Neural cell (in vitro differentiated cells): ENCODE data around the gene CEP89. TPM values are rescaled to one million over a fixed set of nuclear protein-coding genes. Genes with fewer than 3 reads are reported as not detected.

Source experiments
- H2AFZ ChIP-seq: fragments of 200-600, 300-800 bp; sonication (generic), shearing (Covaris generic); 2 replicates; pipeline ENCODE4 v1.6.0; 2014; ENCODE audit warnings: low read depth, mild to moderate bottlenecking, antibody characterized with exemption, low read length, moderate library complexity
- H3F3A ChIP-seq: fragments of 200-600 bp; shearing (Covaris generic); 2 replicates; pipeline ENCODE4 v1.6.1; 2016; ENCODE audit warnings: mild to moderate bottlenecking, moderate library complexity, mixed read lengths, antibody characterized with exemption, low read length; ENCODE audit not compliant: insufficient read depth, poor library complexity, severe bottlenecking
- H3K27ac ChIP-seq: fragments of 200-600, 300-800 bp; sonication (generic), shearing (Covaris generic); 2 replicates; pipeline ENCODE4 v1.5.1; 2014; ENCODE audit warnings: mild to moderate bottlenecking, low read length, moderate library complexity
- H3K27me3 ChIP-seq: fragments of 300-800, 200-600 bp; sonication (generic), shearing (Covaris generic); 2 replicates; pipeline ENCODE4 v1.6.0; 2014; ENCODE audit warnings: mild to moderate bottlenecking, low read depth, low read length, moderate library complexity; ENCODE audit not compliant: insufficient read depth
- H3K36me3 ChIP-seq: fragments of 300-800, 200-600 bp; sonication (generic), shearing (Covaris generic); 2 replicates; pipeline ENCODE4 v1.5.1; 2014; ENCODE audit warnings: mild to moderate bottlenecking, antibody characterized with exemption, low read length, moderate library complexity; ENCODE audit not compliant: insufficient read depth
- H3K4me2 ChIP-seq: fragments of 300-800, 200-600 bp; sonication (generic), shearing (Covaris generic); 2 replicates; pipeline ENCODE4 v1.6.0; 2014; ENCODE audit warnings: mild to moderate bottlenecking, low read length
- H3K4me3 ChIP-seq: fragments of 300-800, 200-600 bp; sonication (generic), shearing (Covaris generic); 2 replicates; pipeline ENCODE4 v1.5.1; 2014; ENCODE audit warnings: mild to moderate bottlenecking, low read length, moderate library complexity
- H3K79me2 ChIP-seq: fragments of 200-600 bp; shearing (Covaris generic); replicated peaks from 2 replicates; pipeline ENCODE4 v1.6.0; 2014; ENCODE audit warnings: mild to moderate bottlenecking, low read length, moderate library complexity; ENCODE audit not compliant: insufficient read depth
- H3K9ac ChIP-seq: fragments of 300-800, 200-600 bp; sonication (generic), shearing (Covaris generic); 2 replicates; pipeline ENCODE4 v1.6.1; 2016; ENCODE audit warnings: mild to moderate bottlenecking, low read length, mixed read lengths
- H3K9me2 ChIP-seq: fragments of 200-600 bp; shearing (Covaris generic); 2 replicates; pipeline ENCODE4 v1.6.1; 2016; ENCODE audit warnings: mild to moderate bottlenecking, low read length, mixed read lengths; ENCODE audit not compliant: insufficient read depth
- H3K9me3 ChIP-seq: fragments of 200-600, 300-800 bp; sonication (generic), shearing (Covaris generic); 2 replicates; pipeline ENCODE4 v1.6.1; 2016; ENCODE audit warnings: mild to moderate bottlenecking, mixed run types, low read length, moderate library complexity, mixed read lengths
- H4K20me1 ChIP-seq: fragments of 200-600 bp; shearing (Covaris generic); 2 replicates; pipeline ENCODE4 v1.6.1; 2016; ENCODE audit warnings: mild to moderate bottlenecking, mixed run types; ENCODE audit not compliant: insufficient read depth
- EP300 ChIP-seq: fragments of 450-650 bp; conservative IDR thresholded peaks from 2 replicates; pipeline ENCODE4 v1.6.1; 2014; ENCODE audit warnings: antibody characterized with exemption, mild to moderate bottlenecking, moderate library complexity; ENCODE audit not compliant: poor library complexity, severe bottlenecking
- EZH2 ChIP-seq: fragments of 200-600, 300-800 bp; shearing (Covaris generic), sonication (generic); IDR thresholded peaks from 2 replicates; pipeline ENCODE4 v1.6.1; 2014; ENCODE audit warnings: antibody characterized with exemption, low read length, borderline replicate concordance, mild to moderate bottlenecking; ENCODE audit not compliant: insufficient read depth, poor library complexity, severe bottlenecking
- MXI1 ChIP-seq: fragments of 450-650 bp; conservative IDR thresholded peaks from 2 replicates; pipeline ENCODE4 v1.6.1; 2014; ENCODE audit warnings: antibody characterized with exemption, mild to moderate bottlenecking; ENCODE audit not compliant: poor library complexity, severe bottlenecking
- POLR2AphosphoS5 ChIP-seq: IDR thresholded peaks from 2 replicates; pipeline ENCODE4 v1.6.1; 2012
- RAD21 ChIP-seq: fragments of 450-650 bp; conservative IDR thresholded peaks from 2 replicates; pipeline ENCODE4 v1.6.1; 2014; ENCODE audit warnings: antibody characterized with exemption, mild to moderate bottlenecking, moderate library complexity
- SMC3 ChIP-seq: fragments of 450-650 bp; conservative IDR thresholded peaks from 2 replicates; pipeline ENCODE4 v1.6.1; 2014; ENCODE audit warnings: antibody characterized with exemption, mild to moderate bottlenecking, moderate library complexity; ENCODE audit not compliant: poor library complexity
- TAF1 ChIP-seq: IDR thresholded peaks from 2 replicates; pipeline ENCODE4 v1.6.1; 2012; ENCODE audit warnings: low read depth
- polyA plus RNA-seq: library from polyadenylated mRNA; depleted of rRNA; stranded (reverse); fragments of >200 nt; gene quantifications from 2 replicates; pipeline ENCODE4 v1.2.3, GENCODE V29; 2014
- TF ChIP-seq, protein P1 (sequence below): IDR thresholded peaks from 2 replicates; pipeline ENCODE4 v1.6.1; 2012; ENCODE audit warnings: borderline replicate concordance
- TF ChIP-seq, protein P2 (sequence below): fragments of 450-650 bp; IDR thresholded peaks from 2 replicates; pipeline ENCODE4 v1.5.1; 2014; ENCODE audit warnings: antibody characterized with exemption, mild to moderate bottlenecking, moderate library complexity; ENCODE audit not compliant: poor library complexity, severe bottlenecking

The CEP89 gene
- polyA plus RNA-seq, 1 donor from 2014 or later = 24.1 TPM

GRCh38 chr19:32873247-32873959, 98.4 kb downstream of the CEP89 start:
- TF ChIP-seq POLR2AphosphoS5 (no peak), EP300 (no peak), TAF1 (no peak), EZH2 (no peak), RAD21 (no peak), MXI1 (no peak), SMC3 (no peak)
- TF ChIP-seq, protein P1, sequence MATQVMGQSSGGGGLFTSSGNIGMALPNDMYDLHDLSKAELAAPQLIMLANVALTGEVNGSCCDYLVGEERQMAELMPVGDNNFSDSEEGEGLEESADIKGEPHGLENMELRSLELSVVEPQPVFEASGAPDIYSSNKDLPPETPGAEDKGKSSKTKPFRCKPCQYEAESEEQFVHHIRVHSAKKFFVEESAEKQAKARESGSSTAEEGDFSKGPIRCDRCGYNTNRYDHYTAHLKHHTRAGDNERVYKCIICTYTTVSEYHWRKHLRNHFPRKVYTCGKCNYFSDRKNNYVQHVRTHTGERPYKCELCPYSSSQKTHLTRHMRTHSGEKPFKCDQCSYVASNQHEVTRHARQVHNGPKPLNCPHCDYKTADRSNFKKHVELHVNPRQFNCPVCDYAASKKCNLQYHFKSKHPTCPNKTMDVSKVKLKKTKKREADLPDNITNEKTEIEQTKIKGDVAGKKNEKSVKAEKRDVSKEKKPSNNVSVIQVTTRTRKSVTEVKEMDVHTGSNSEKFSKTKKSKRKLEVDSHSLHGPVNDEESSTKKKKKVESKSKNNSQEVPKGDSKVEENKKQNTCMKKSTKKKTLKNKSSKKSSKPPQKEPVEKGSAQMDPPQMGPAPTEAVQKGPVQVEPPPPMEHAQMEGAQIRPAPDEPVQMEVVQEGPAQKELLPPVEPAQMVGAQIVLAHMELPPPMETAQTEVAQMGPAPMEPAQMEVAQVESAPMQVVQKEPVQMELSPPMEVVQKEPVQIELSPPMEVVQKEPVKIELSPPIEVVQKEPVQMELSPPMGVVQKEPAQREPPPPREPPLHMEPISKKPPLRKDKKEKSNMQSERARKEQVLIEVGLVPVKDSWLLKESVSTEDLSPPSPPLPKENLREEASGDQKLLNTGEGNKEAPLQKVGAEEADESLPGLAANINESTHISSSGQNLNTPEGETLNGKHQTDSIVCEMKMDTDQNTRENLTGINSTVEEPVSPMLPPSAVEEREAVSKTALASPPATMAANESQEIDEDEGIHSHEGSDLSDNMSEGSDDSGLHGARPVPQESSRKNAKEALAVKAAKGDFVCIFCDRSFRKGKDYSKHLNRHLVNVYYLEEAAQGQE = no peak
- TF ChIP-seq, protein P2, sequence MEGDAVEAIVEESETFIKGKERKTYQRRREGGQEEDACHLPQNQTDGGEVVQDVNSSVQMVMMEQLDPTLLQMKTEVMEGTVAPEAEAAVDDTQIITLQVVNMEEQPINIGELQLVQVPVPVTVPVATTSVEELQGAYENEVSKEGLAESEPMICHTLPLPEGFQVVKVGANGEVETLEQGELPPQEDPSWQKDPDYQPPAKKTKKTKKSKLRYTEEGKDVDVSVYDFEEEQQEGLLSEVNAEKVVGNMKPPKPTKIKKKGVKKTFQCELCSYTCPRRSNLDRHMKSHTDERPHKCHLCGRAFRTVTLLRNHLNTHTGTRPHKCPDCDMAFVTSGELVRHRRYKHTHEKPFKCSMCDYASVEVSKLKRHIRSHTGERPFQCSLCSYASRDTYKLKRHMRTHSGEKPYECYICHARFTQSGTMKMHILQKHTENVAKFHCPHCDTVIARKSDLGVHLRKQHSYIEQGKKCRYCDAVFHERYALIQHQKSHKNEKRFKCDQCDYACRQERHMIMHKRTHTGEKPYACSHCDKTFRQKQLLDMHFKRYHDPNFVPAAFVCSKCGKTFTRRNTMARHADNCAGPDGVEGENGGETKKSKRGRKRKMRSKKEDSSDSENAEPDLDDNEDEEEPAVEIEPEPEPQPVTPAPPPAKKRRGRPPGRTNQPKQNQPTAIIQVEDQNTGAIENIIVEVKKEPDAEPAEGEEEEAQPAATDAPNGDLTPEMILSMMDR = no peak
- Histone ChIP-seq H4K20me1 (no peaks in the 10 kb centered on the region), H3K79me2 (no peaks in the 10 kb centered on the region), H3K36me3 (no peaks in the 10 kb centered on the region), H3K27ac (no peak overlapping the region), H3K9ac (no peak overlapping the region), H3K9me2 (no peaks in the 10 kb centered on the region), H3F3A (no peaks in the 10 kb centered on the region), H3K4me3 (no peak overlapping the region), H3K9me3 (no peaks in the 10 kb centered on the region), H3K4me2 (no peak overlapping the region), H3K27me3 (no peaks in the 10 kb centered on the region), H2AFZ (no peak overlapping the region)

DNA sequence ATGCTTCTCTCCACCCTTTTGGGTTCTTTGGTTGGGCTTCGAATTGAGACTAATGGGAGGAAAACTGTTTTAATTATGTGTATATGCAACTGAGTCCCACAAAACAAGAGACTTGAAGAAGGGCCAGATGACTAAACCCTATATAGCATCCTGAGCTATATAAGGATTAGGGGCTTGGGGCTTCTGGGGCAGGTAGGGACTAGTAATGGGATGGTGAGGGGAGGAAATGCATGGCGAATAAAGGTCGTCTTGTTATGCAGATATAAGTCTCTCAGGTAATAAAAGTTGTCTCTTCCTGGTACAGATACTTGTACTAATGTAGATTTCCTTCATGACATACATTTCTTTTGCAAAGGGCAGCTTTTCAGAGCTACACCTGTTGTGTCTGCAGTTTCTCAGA, 99.4 kb downstream of the CEP89 start:
- Histone ChIP-seq H3K9me3 (no peaks in the 10 kb centered on the region), H3K79me2 (no peaks in the 10 kb centered on the region), H3K4me2 (no peak overlapping the region), H2AFZ (no peak overlapping the region), H3F3A (no peaks in the 10 kb centered on the region), H3K9ac (no peak overlapping the region), H4K20me1 (no peaks in the 10 kb centered on the region), H3K9me2 (no peaks in the 10 kb centered on the region), H3K36me3 (no peaks in the 10 kb centered on the region), H3K27ac (no peak overlapping the region), H3K27me3 (no peaks in the 10 kb centered on the region), H3K4me3 (no peak overlapping the region)
- TF ChIP-seq MXI1 (no peak), POLR2AphosphoS5 (no peak), SMC3 (no peak), RAD21 (no peak), TAF1 (no peak), EZH2 (no peak), EP300 (no peak)
- TF ChIP-seq, protein P2 = no peak
- TF ChIP-seq, protein P1 = no peak
